HL-60 (cell line): ENCODE data around the gene PIK3R2.

ENCODE experiments used
- DNase-seq, 2 experiments: peaks; one replicate each; pipeline ENCODE4 v3.0.0-alpha.2; 2010 to 2020; ENCODE audit warnings: low read depth in 1 of 2, low spot score in 1 of 2
- H3K27ac ChIP-seq: fragments of 250-450 bp; sonication (Bioruptor Pico); replicated peaks from 2 replicates; pipeline ENCODE4 v1.5.1; 2020; ENCODE audit warnings: mild to moderate bottlenecking, moderate library complexity
- H3K27me3 ChIP-seq: fragments of 250-450 bp; sonication (Bioruptor Pico); 2 replicates; pipeline ENCODE4 v1.5.1; 2021; ENCODE audit warnings: mild to moderate bottlenecking, moderate library complexity; ENCODE audit not compliant: insufficient read depth, poor library complexity, severe bottlenecking
- H3K4me3 ChIP-seq: replicated peaks from 2 replicates; pipeline ENCODE4 v1.5.1; 2011; ENCODE audit warnings: mild to moderate bottlenecking, control low read depth, low read length; ENCODE audit not compliant: insufficient read depth
- CTCF ChIP-seq: IDR thresholded peaks from one replicate; pipeline ENCODE4 v1.5.1; 2011; ENCODE audit warnings: low read length, control low read depth, inconsistent platforms; ENCODE audit not compliant: insufficient read depth
- GABPA ChIP-seq: IDR thresholded peaks from 2 replicates; pipeline ENCODE4 v1.6.1; 2012; ENCODE audit warnings: low read depth
- POLR2AphosphoS5 ChIP-seq: IDR thresholded peaks from 2 replicates; pipeline ENCODE4 v1.6.1; 2012; ENCODE audit warnings: low read depth
- SPI1 ChIP-seq: IDR thresholded peaks from 2 replicates; pipeline ENCODE4 v1.6.1; 2012; ENCODE audit warnings: low read depth, mild to moderate bottlenecking, borderline replicate concordance
- TF ChIP-seq, protein P1 (sequence below): IDR thresholded peaks from 2 replicates; pipeline ENCODE4 v1.6.1; 2012; ENCODE audit warnings: low read depth; ENCODE audit not compliant: insufficient replicate concordance

Gene PIK3R2

GRCh38 chr19:18196511-18196845, 43.5 kb downstream of the PIK3R2 start:
- TF ChIP-seq CTCF (no peak), SPI1 (no peak), POLR2AphosphoS5 (no peak)
- TF ChIP-seq, protein P1, sequence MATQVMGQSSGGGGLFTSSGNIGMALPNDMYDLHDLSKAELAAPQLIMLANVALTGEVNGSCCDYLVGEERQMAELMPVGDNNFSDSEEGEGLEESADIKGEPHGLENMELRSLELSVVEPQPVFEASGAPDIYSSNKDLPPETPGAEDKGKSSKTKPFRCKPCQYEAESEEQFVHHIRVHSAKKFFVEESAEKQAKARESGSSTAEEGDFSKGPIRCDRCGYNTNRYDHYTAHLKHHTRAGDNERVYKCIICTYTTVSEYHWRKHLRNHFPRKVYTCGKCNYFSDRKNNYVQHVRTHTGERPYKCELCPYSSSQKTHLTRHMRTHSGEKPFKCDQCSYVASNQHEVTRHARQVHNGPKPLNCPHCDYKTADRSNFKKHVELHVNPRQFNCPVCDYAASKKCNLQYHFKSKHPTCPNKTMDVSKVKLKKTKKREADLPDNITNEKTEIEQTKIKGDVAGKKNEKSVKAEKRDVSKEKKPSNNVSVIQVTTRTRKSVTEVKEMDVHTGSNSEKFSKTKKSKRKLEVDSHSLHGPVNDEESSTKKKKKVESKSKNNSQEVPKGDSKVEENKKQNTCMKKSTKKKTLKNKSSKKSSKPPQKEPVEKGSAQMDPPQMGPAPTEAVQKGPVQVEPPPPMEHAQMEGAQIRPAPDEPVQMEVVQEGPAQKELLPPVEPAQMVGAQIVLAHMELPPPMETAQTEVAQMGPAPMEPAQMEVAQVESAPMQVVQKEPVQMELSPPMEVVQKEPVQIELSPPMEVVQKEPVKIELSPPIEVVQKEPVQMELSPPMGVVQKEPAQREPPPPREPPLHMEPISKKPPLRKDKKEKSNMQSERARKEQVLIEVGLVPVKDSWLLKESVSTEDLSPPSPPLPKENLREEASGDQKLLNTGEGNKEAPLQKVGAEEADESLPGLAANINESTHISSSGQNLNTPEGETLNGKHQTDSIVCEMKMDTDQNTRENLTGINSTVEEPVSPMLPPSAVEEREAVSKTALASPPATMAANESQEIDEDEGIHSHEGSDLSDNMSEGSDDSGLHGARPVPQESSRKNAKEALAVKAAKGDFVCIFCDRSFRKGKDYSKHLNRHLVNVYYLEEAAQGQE: no peak
- DNase-seq: no peak
- no peaks in the 10 kb centered on the region for H3K27me3 ChIP-seq
- no peak overlapping the region for H3K4me3 ChIP-seq
- H3K27ac ChIP-seq: no peak overlapping the region

GRCh38 chr19:18197306-18197705, 44.3 kb downstream of the PIK3R2 start:
- no peak for DNase-seq
- TF ChIP-seq POLR2AphosphoS5 (no peak), CTCF (no peak), GABPA (no peak), SPI1 (no peak)
- TF ChIP-seq, protein P1: no peak
- H3K27ac ChIP-seq: no peak overlapping the region
- no peaks in the 10 kb centered on the region for H3K27me3 ChIP-seq
- no peak overlapping the region for H3K4me3 ChIP-seq

DNA sequence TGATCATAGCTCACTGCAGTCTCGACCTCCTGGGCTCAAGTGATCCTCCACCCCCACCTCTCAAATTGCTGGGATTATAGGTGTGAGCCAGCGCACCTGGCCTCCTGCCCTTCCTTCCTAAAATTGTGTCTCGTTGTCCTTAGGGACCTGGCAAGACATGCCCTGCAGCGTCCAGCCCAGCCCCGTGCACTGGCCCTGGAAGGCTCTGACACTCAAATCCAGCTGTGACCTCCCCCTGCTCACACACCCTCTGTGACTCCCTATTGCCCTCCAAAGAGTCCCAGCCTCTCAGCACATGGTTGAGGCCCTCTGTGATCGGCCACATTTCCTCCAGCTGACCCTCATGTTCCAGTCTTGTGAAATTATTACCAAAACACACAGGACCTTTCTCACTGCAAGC, 45.0 kb downstream of the PIK3R2 start:
- no peaks in the 10 kb centered on the region for H3K27me3 ChIP-seq
- TF ChIP-seq POLR2AphosphoS5 (no peak), SPI1 (no peak), CTCF (no peak), GABPA (no peak)
- TF ChIP-seq, protein P1: no peak
- no peak overlapping the region for H3K27ac ChIP-seq
- DNase-seq: no peak
- no peak overlapping the region for H3K4me3 ChIP-seq
